Loucy (cell line): ENCODE data around the gene GRPEL2.
A peak's percentile ranks its signal among the peaks of the same experiment; 100 is the strongest.

Experiments used
- H2AFZ ChIP-seq: fragments of 200-600 bp; sonication (generic); 2 replicates; pipeline ENCODE4 v1.6.0; 2016; ENCODE audit warnings: antibody characterized with exemption, mild to moderate bottlenecking, low read length, moderate library complexity
- H3F3A ChIP-seq: fragments of 200-600 bp; 2 replicates; pipeline ENCODE4 v1.6.0; 2016; ENCODE audit warnings: antibody characterized with exemption, low read depth, mild to moderate bottlenecking
- H3K27me3 ChIP-seq: fragments of 200-600 bp; sonication (generic); 2 replicates; pipeline ENCODE4 v1.6.1; 2014; ENCODE audit warnings: low read length, mild to moderate bottlenecking; ENCODE audit not compliant: insufficient read depth, poor library complexity, severe bottlenecking
- H3K36me3 ChIP-seq: fragments of 200-600 bp; sonication (generic); 2 replicates; pipeline ENCODE4 v1.6.1; 2016; ENCODE audit warnings: low read length; ENCODE audit not compliant: insufficient read depth
- H3K4me1 ChIP-seq: fragments of 200-600 bp; sonication (generic); 2 replicates; pipeline ENCODE4 v1.5.1; 2014; ENCODE audit warnings: low read length, mild to moderate bottlenecking; ENCODE audit not compliant: insufficient read depth, poor library complexity, severe bottlenecking
- H3K4me2 ChIP-seq: fragments of 200-600 bp; sonication (generic); 2 replicates; pipeline ENCODE4 v1.6.0; 2014; ENCODE audit warnings: antibody characterized with exemption, low read length, low read depth, mild to moderate bottlenecking; ENCODE audit not compliant: poor library complexity, severe bottlenecking
- H3K4me3 ChIP-seq: fragments of 200-600 bp; sonication (generic); 2 replicates; pipeline ENCODE4 v1.5.1; 2014; ENCODE audit warnings: low read length, mild to moderate bottlenecking, mixed read lengths; ENCODE audit not compliant: poor library complexity, severe bottlenecking
- H3K79me2 ChIP-seq: fragments of 200-600 bp; sonication (generic); 2 replicates; pipeline ENCODE4 v1.6.1; 2014; ENCODE audit warnings: low read length; ENCODE audit not compliant: insufficient read depth
- H3K9ac ChIP-seq: fragments of 200-600 bp; sonication (generic); 2 replicates; pipeline ENCODE4 v1.6.0; 2014; ENCODE audit warnings: mild to moderate bottlenecking, low read depth, low read length, moderate library complexity; ENCODE audit not compliant: poor library complexity, severe bottlenecking
- H3K9me2 ChIP-seq: fragments of 200-600 bp; sonication (generic); replicated peaks from 2 replicates; pipeline ENCODE4 v1.6.1; 2016; ENCODE audit warnings: low read depth, low read length, mixed read lengths
- H3K9me3 ChIP-seq: fragments of 200-600 bp; sonication (generic); 2 replicates; pipeline ENCODE4 v1.6.1; 2014; ENCODE audit warnings: mild to moderate bottlenecking, antibody characterized with exemption, low read length, low read depth; ENCODE audit not compliant: insufficient read depth
- H4K20me1 ChIP-seq: fragments of 200-600 bp; sonication (generic); 2 replicates; pipeline ENCODE4 v1.6.0; 2014; ENCODE audit warnings: antibody characterized with exemption, low read length, mild to moderate bottlenecking; ENCODE audit not compliant: insufficient read depth, poor library complexity, severe bottlenecking
- CTCF ChIP-seq: fragments of 200-600 bp; sonication (generic); conservative IDR thresholded peaks from 2 replicates; pipeline ENCODE4 v1.5.1; 2014; ENCODE audit warnings: mild to moderate bottlenecking, antibody characterized with exemption, low read length
- EZH2phosphoT487 ChIP-seq: fragments of 200-600 bp; IDR thresholded peaks from 2 replicates; pipeline ENCODE4 v1.6.1; 2018; ENCODE audit warnings: antibody characterized with exemption, mild to moderate bottlenecking, moderate library complexity, borderline replicate concordance

Gene GRPEL2

DNA sequence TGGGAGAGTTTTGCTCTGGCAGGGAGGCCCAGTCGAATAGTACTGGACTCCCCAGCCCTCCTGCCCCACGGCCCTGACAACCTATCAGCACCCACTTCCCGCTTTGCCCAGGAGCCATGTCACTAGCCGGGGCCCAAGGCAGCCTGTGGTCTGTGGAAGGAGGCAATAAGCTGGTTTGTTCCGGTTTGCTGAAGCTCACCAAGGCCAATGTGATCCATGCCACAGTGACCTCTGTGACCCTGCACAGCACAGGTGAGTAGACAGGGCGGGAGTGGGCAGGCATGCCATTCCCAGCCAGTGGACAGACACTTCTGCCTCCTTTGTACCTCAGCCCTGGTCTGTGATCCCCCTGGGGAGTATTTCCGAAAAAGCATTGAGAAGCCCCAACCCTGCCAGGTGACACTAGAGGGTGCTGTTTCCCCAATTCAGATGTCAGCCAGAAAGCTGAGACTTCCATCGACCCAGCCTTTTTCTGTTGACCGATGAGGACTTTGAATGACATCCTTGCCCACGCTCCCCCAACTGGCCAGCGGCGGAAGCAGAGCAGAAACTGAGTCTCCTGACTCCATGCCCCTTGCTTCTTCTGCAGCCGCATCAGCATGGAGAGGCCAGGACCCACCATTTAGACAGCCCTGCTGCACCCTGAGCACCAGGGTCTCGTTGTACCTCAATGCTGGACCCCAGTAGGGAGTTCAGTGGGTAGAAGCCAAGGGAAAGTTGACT lies 22.1 kb downstream of the GRPEL2 start:
- no peak overlapping the region for H3K4me2 ChIP-seq
- H2AFZ ChIP-seq = no peak overlapping the region

DNA sequence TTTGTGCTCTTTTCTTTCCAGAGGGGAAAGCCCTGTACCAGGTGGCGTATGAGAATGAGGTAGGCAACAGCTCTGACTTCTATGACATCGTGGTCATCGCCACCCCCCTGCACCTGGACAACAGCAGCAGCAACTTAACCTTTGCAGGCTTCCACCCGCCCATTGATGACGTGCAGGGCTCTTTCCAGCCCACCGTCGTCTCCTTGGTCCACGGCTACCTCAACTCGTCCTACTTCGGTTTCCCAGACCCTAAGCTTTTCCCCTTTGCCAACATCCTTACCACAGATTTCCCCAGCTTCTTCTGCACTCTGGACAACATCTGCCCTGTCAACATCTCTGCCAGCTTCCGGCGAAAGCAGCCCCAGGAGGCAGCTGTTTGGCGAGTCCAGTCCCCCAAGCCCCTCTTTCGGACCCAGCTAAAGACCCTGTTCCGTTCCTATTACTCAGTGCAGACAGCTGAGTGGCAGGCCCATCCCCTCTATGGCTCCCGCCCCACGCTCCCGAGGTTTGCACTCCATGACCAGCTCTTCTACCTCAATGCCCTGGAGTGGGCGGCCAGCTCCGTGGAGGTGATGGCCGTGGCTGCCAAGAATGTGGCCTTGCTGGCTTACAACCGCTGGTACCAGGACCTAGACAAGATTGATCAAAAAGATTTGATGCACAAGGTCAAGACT lies 22.8 kb downstream of the GRPEL2 start:
- no peaks in the 10 kb centered on the region for H3K4me1 ChIP-seq
- no peaks in the 10 kb centered on the region for H3F3A ChIP-seq
- no peak overlapping the region for H3K4me2 ChIP-seq
- H4K20me1 ChIP-seq = no peaks in the 10 kb centered on the region
- no peaks in the 10 kb centered on the region for H3K79me2 ChIP-seq
- no peak for TF ChIP-seq CTCF
- TF ChIP-seq EZH2phosphoT487 = no peak
- no peak overlapping the region for H3K9ac ChIP-seq
- H3K4me3 ChIP-seq = no peak overlapping the region
- no peaks in the 10 kb centered on the region for H3K9me2 ChIP-seq
- no peaks in the 10 kb centered on the region for H3K9me3 ChIP-seq
- H3K36me3 ChIP-seq = no peaks in the 10 kb centered on the region
- no peak overlapping the region for H2AFZ ChIP-seq
- H3K27me3 ChIP-seq = no peaks in the 10 kb centered on the region

More for the DNA sequence above, 22.1 kb downstream of the GRPEL2 start:
- no peaks in the 10 kb centered on the region for H3F3A ChIP-seq
- no peaks in the 10 kb centered on the region for H3K36me3 ChIP-seq
- H3K27me3 ChIP-seq = no peaks in the 10 kb centered on the region
- H4K20me1 ChIP-seq = no peaks in the 10 kb centered on the region
- no peaks in the 10 kb centered on the region for H3K9me3 ChIP-seq
- H3K4me3 ChIP-seq = no peak overlapping the region
- TF ChIP-seq EZH2phosphoT487 (no peak), CTCF (peak; percentile 93)
- no peaks in the 10 kb centered on the region for H3K9me2 ChIP-seq
- no peaks in the 10 kb centered on the region for H3K79me2 ChIP-seq
- H3K4me1 ChIP-seq = no peaks in the 10 kb centered on the region
- no peak overlapping the region for H3K9ac ChIP-seq

DNA sequence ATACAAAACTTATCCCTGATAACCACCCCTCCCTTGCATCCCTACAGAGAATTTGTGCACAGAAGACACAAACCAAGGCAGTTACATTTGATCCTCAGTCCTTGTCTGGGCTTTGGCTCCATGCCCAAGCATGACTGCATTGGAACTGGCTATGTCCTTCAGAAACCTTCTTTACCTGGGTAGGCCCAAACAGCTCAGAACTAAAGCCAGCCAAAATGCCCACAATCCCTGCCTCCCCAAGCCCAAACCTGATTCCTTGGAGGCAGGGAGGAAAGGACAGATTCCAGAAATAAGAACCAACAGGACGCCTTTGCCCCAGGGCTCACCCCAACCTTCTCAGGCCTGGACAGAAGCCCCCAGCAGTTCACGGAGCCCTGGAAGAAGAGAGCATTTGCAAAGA lies 25.6 kb downstream of the GRPEL2 start:
- H3K4me1 ChIP-seq = no peaks in the 10 kb centered on the region
- H3K9ac ChIP-seq = no peak overlapping the region
- H3K79me2 ChIP-seq = no peaks in the 10 kb centered on the region
- TF ChIP-seq CTCF = no peak
- TF ChIP-seq EZH2phosphoT487 = no peak
- H3F3A ChIP-seq = no peaks in the 10 kb centered on the region
- H3K4me3 ChIP-seq = no peak overlapping the region
- no peak overlapping the region for H3K4me2 ChIP-seq
- H2AFZ ChIP-seq = no peak overlapping the region
- H3K9me2 ChIP-seq = no peaks in the 10 kb centered on the region
- no peaks in the 10 kb centered on the region for H3K27me3 ChIP-seq
- H3K9me3 ChIP-seq = no peaks in the 10 kb centered on the region
- no peaks in the 10 kb centered on the region for H4K20me1 ChIP-seq
- H3K36me3 ChIP-seq = no peaks in the 10 kb centered on the region
